BLaER1 treated with 17β-estradiol and CSF1 and Interleukin-3, amounts not matched to agents 10 nM and 100 nM (cell line): ENCODE measurements around the gene KAZN.

Source experiments
- H3K27ac ChIP-seq, 11 experiments: shearing (Covaris generic); formaldehyde crosslinking; 2 replicates each; pipeline ENCODE4 v1.8.1; 2022
- H3K27me3 ChIP-seq, 11 experiments: shearing (Covaris generic); formaldehyde crosslinking; 2 replicates each; pipeline ENCODE4 v1.8.1; 2022
- H3K36me3 ChIP-seq, 11 experiments: shearing (Covaris generic); formaldehyde crosslinking; 2 replicates each; pipeline ENCODE4 v1.8.1; 2022
- H3K4me1 ChIP-seq, 10 experiments: shearing (Covaris generic); formaldehyde crosslinking; 2 replicates each; pipeline ENCODE4 v1.8.1; 2022
- H3K4me2 ChIP-seq, 11 experiments: shearing (Covaris generic); formaldehyde crosslinking; 2 replicates each; pipeline ENCODE4 v1.8.1; 2022
- H3K4me3 ChIP-seq, 10 experiments: shearing (Covaris generic); formaldehyde crosslinking; 2 replicates each; pipeline ENCODE4 v1.8.1; 2022
- H3K9ac ChIP-seq, 11 experiments: shearing (Covaris generic); formaldehyde crosslinking; 2 replicates each; pipeline ENCODE4 v1.8.1; 2022
- H3K9me3 ChIP-seq, 11 experiments: shearing (Covaris generic); formaldehyde crosslinking; replicated peaks in 1 of 11; 2 replicates each; pipeline ENCODE4 v1.8.1; 2022
- H4K20me1 ChIP-seq, 11 experiments: shearing (Covaris generic); formaldehyde crosslinking; 2 replicates each; pipeline ENCODE4 v1.8.1; 2022
- Cebpa-rat ChIP-seq, 11 experiments: shearing (Covaris generic); IDR thresholded peaks; 2 replicates each; pipeline ENCODE4 v1.8.1; 2022

The KAZN gene

GRCh38 chr1:15004396-15004795 is 405.9 kb downstream of the KAZN start:
- Histone ChIP-seq H3K36me3 (peaks cover 0 to 2% (median 0%) of the 10 kb centered on the region in 11 experiments; a peak in 1 of 22 replicates), H3K4me1 (peaks cover 10 to 49% (median 35%) of the 10 kb centered on the region in 10 experiments; a peak in 19 of 20 replicates), H3K4me3 (no peak overlapping the region), H4K20me1 (peaks cover 0 to 54% (median 10%) of the 10 kb centered on the region in 11 experiments; a peak in 11 of 22 replicates), H3K4me2 (no peak overlapping the region), H3K9ac (no peak overlapping the region), H3K27me3 (no peaks in the 10 kb centered on the region), H3K27ac (no peak overlapping the region), H3K9me3 (0 out of 22 replicates have a peak, but pooled peaks cover 0 to under 1% (median 0%) of the 10 kb centered on the region in 11 experiments)
- TF ChIP-seq Cebpa-rat (IDR thresholded peaks at IDR 0.05), result no peak

DNA sequence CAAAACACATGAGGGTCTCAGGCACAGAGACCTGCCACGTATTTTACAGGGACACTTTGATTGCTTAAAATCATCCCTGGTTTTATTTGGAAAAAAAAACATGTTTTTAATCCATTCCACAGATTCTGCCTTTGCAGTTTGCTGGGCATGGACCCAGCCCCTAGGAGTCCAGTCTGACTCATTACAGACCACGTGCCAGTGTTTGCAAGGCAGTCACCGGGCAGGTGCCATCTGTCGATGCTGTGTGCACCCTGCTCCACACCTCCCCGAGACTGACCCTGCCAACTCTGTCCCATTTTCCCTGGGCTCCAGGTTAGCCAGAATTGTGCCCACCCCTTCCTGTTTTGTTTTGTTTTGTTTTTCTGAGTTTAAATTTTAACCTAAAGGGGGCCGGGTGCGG is 406.6 kb downstream of the KAZN start:
- Histone ChIP-seq H3K27ac (no peak overlapping the region), H3K36me3 (peaks cover 0 to 5% (median 0%) of the 10 kb centered on the region in 11 experiments; a peak in 1 of 22 replicates), H3K4me2 (peak overlapping the region in 8 of 11 experiments; percentile 27 to 68 (median 58); a peak in 13 of 22 replicates), H3K27me3 (no peaks in the 10 kb centered on the region), H3K9me3 (peaks cover 0 to 4% (median 0%) of the 10 kb centered on the region in 11 experiments; a peak in 1 of 22 replicates), H4K20me1 (peaks cover 0 to 54% (median 10%) of the 10 kb centered on the region in 11 experiments; a peak in 11 of 22 replicates), H3K4me3 (no peak overlapping the region), H3K4me1 (peaks cover 10 to 49% (median 36%) of the 10 kb centered on the region in 10 experiments; a peak in 19 of 20 replicates), H3K9ac (no peak overlapping the region; a peak in 1 of 22 replicates)
- no peak for TF ChIP-seq Cebpa-rat (IDR thresholded peaks at IDR 0.05)

- Histone ChIP-seq H3K4me1 (peaks cover 10 to 39% (median 28%) of the 10 kb centered on the region in 10 experiments; a peak in 19 of 20 replicates), H3K9me3 (peaks cover 0 to 6% (median 0%) of the 10 kb centered on the region in 11 experiments; a peak in 1 of 22 replicates), H3K9ac (no peak overlapping the region), H3K27ac (no peak overlapping the region), H3K27me3 (no peaks in the 10 kb centered on the region), H3K36me3 (peaks cover 0 to 5% (median 0%) of the 10 kb centered on the region in 11 experiments; a peak in 1 of 22 replicates), H3K4me2 (no peak overlapping the region), H4K20me1 (peaks cover 0 to 62% (median 10%) of the 10 kb centered on the region in 11 experiments; a peak in 10 of 22 replicates), H3K4me3 (no peak overlapping the region)
- no peak for TF ChIP-seq Cebpa-rat (IDR thresholded peaks at IDR 0.05)
These were observed 408.9 kb downstream of the KAZN start for GRCh38 chr1:15007368-15007767.

DNA sequence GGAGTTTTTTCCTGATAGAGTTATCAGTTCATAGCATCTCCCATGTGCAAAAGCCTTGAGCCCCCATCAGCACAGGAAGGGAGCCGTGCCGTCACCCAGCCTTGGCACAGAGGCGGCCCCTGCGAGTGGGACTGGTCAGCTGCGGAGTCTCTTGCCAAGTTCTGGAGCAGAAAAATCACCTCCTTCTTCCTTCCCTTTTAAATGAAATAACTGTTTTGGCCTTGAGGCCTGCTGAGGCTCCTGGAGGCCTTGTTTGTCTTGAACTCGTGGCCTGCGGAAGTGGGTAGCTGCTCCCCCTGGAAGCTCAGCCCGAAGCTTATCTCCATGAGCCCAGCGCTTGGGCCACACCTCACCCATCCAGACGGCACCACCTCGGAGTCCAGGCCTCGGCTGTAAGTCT is 409.4 kb downstream of the KAZN start:
- no peak overlapping the region for H3K27ac ChIP-seq
- peaks cover 0 to 67% (median 10%) of the 10 kb centered on the region in 11 experiments; a peak in 10 of 22 replicates for H4K20me1 ChIP-seq
- peak overlapping the region in 5 of 11 experiments; percentile 40 to 61 (median 57); a peak in 6 of 22 replicates for H3K4me2 ChIP-seq
- H3K27me3 ChIP-seq, result no peaks in the 10 kb centered on the region
- H3K9ac ChIP-seq, result no peak overlapping the region
- no peak overlapping the region for H3K4me3 ChIP-seq
- TF ChIP-seq Cebpa-rat (IDR thresholded peaks at IDR 0.05), result no peak
- H3K36me3 ChIP-seq, result 0 out of 22 replicates have a peak, but pooled peaks cover 0 to 5% (median 0%) of the 10 kb centered on the region in 11 experiments
- H3K9me3 ChIP-seq, result peaks cover 0 to 6% (median 0%) of the 10 kb centered on the region in 11 experiments; a peak in 1 of 22 replicates
- peaks cover 10 to 39% (median 28%) of the 10 kb centered on the region in 10 experiments; a peak in 19 of 20 replicates for H3K4me1 ChIP-seq

- Histone ChIP-seq H3K4me1 (peaks cover 10 to 39% (median 28%) of the 10 kb centered on the region in 10 experiments; a peak in 19 of 20 replicates), H3K27me3 (no peaks in the 10 kb centered on the region), H3K27ac (no peak overlapping the region; a peak in 1 of 22 replicates), H3K36me3 (0 out of 22 replicates have a peak, but pooled peaks cover 0 to 5% (median 0%) of the 10 kb centered on the region in 11 experiments), H3K4me2 (peak overlapping the region; percentile 12 to 61 (median 49)), H4K20me1 (peaks cover 0 to 64% (median 10%) of the 10 kb centered on the region in 11 experiments; a peak in 9 of 22 replicates), H3K9ac (peak overlapping the region in 1 of 11 experiments; percentile 19; a peak in 1 of 22 replicates), H3K9me3 (peaks cover 0 to 6% (median 0%) of the 10 kb centered on the region in 11 experiments; a peak in 1 of 22 replicates), H3K4me3 (no peak overlapping the region)
- TF ChIP-seq Cebpa-rat (IDR thresholded peaks at IDR 0.05), result no peak
These were observed 410.6 kb downstream of the KAZN start for GRCh38 chr1:15008783-15009729.

DNA sequence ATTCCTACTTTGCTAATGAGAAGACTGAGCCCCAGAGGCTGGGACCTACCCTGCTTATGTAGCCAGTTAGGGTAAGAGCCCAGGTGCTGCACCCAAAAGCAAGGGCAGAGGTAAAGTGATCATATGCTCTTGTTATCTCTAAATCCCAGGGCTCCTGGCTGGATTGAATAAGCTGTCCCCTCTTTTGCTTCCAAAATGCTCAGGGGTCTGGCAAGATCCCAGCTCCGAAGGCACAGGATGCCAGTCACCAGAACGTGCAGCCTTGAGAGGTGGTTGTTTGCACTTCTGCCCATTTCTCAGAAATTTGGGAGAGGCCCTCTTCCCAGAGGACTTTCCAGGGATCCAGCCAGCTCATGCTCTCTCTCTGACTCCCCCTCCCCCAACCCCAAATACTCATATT is 412.7 kb downstream of the KAZN start:
- no peak overlapping the region for H3K27ac ChIP-seq
- no peak overlapping the region for H3K4me2 ChIP-seq
- peaks cover 0 to 6% (median 0%) of the 10 kb centered on the region in 11 experiments; a peak in 1 of 22 replicates for H3K9me3 ChIP-seq
- H3K4me3 ChIP-seq, result no peak overlapping the region
- H3K27me3 ChIP-seq, result no peaks in the 10 kb centered on the region
- peaks cover 0 to 51% (median 10%) of the 10 kb centered on the region in 11 experiments; a peak in 8 of 22 replicates for H4K20me1 ChIP-seq
- H3K36me3 ChIP-seq, result 0 out of 22 replicates have a peak, but pooled peaks cover 0 to 5% (median 0%) of the 10 kb centered on the region in 11 experiments
- TF ChIP-seq Cebpa-rat (IDR thresholded peaks at IDR 0.05), result no peak
- peaks cover 13 to 26% (median 22%) of the 10 kb centered on the region in 10 experiments; a peak in 19 of 20 replicates for H3K4me1 ChIP-seq
- H3K9ac ChIP-seq, result no peak overlapping the region

GRCh38 chr1:15011661-15012060 is 413.2 kb downstream of the KAZN start:
- Histone ChIP-seq H3K4me3 (no peak overlapping the region), H3K4me2 (no peak overlapping the region), H3K27me3 (no peaks in the 10 kb centered on the region), H3K9me3 (peaks cover 0 to 6% (median 0%) of the 10 kb centered on the region in 11 experiments; a peak in 1 of 22 replicates), H3K4me1 (peaks cover 15 to 29% (median 27%) of the 10 kb centered on the region in 10 experiments; a peak in 19 of 20 replicates), H3K9ac (no peak overlapping the region), H3K27ac (no peak overlapping the region), H3K36me3 (0 out of 22 replicates have a peak, but pooled peaks cover 0 to 5% (median 0%) of the 10 kb centered on the region in 11 experiments), H4K20me1 (peaks cover 0 to 48% (median 6%) of the 10 kb centered on the region in 11 experiments; a peak in 8 of 22 replicates)
- no peak for TF ChIP-seq Cebpa-rat (IDR thresholded peaks at IDR 0.05)

DNA sequence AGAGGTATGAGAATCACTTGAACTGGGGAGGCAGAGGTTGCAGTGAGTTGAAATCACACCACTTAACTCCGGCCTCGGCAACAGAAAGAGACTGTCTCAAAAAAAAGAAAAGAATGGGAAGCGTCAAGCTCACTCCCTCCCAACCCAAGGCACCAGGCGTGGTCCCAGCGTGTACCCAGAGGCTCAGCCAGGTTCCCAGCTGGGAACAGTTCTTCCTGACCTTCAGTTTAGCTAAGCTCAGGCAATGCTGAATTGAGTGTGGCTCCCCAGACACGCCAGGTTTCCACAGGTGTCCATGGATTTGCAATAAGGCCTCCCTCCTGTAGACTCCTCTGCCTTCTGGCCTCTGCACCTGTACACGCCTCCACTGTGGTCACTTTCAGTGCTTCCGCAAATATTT is 414.3 kb downstream of the KAZN start:
- Histone ChIP-seq H3K9ac (no peak overlapping the region), H4K20me1 (peaks cover 0 to 40% (median 5%) of the 10 kb centered on the region in 11 experiments; a peak in 7 of 22 replicates), H3K4me1 (peaks cover 15 to 34% (median 29%) of the 10 kb centered on the region in 10 experiments; a peak in 19 of 20 replicates), H3K4me3 (no peak overlapping the region), H3K4me2 (no peak overlapping the region), H3K27me3 (no peaks in the 10 kb centered on the region), H3K9me3 (peaks cover 0 to 6% (median 0%) of the 10 kb centered on the region in 11 experiments; a peak in 1 of 22 replicates), H3K27ac (no peak overlapping the region), H3K36me3 (0 out of 22 replicates have a peak, but pooled peaks cover 0 to 5% (median 0%) of the 10 kb centered on the region in 11 experiments)
- no peak for TF ChIP-seq Cebpa-rat (IDR thresholded peaks at IDR 0.05)
